WI38 (cell line): ENCODE results near the gene COL13A1.

ENCODE experiments used
- H3K4me3 ChIP-seq: 2 replicates; pipeline ENCODE4 v1.5.1; 2011; ENCODE audit warnings: low read depth, mild to moderate bottlenecking, control low read depth, low read length
- CTCF ChIP-seq: IDR thresholded peaks from 2 replicates; pipeline ENCODE4 v1.5.1; 2012; ENCODE audit warnings: low read depth, mild to moderate bottlenecking, control low read depth, low read length

COL13A1 gene

GRCh38 chr10:69860271-69860670, 58.6 kb downstream of the COL13A1 start:
- no peak overlapping the region for H3K4me3 ChIP-seq
- no peak for TF ChIP-seq CTCF

GRCh38 chr10:69861251-69862240, 59.8 kb downstream of the COL13A1 start:
- H3K4me3 ChIP-seq = no peak overlapping the region
- no peak for TF ChIP-seq CTCF

- no peak overlapping the region for H3K4me3 ChIP-seq
- TF ChIP-seq CTCF = no peak
These were observed 61.3 kb downstream of the COL13A1 start for GRCh38 chr10:69862882-69863530.

GRCh38 chr10:69863580-69863979, 61.9 kb downstream of the COL13A1 start:
- H3K4me3 ChIP-seq = no peak overlapping the region
- TF ChIP-seq CTCF = no peak

- TF ChIP-seq CTCF = no peak
- H3K4me3 ChIP-seq = no peak overlapping the region
These were observed 62.6 kb downstream of the COL13A1 start for GRCh38 chr10:69864321-69864720.

GRCh38 chr10:69865450-69865849, 63.7 kb downstream of the COL13A1 start:
- no peak for TF ChIP-seq CTCF
- H3K4me3 ChIP-seq = no peak overlapping the region

- TF ChIP-seq CTCF = no peak
- no peak overlapping the region for H3K4me3 ChIP-seq
These were observed 64.6 kb downstream of the COL13A1 start for GRCh38 chr10:69866246-69866687.
